ENCODE data around the gene CYYR1.

DNA sequence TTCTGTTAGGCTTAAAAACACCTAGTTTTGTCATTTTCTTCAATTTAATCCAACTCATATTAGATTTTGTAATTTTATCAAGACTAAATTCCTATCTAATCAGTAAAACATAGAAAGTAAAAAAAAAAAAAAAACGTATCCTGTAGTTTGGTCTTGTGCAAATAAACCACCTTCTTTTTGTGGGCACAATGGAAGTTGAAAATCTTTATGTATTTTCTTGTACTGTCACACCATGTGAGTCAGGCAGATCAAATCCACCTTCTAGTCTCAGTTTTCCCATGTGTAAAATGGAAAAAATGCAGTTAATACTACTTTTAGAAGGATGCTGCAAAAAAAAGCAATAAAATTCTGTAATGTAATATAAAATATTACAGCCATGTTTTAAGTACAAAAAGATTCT lies 129.8 kb downstream of the CYYR1 start:
- TF ChIP-seq, protein P1, sequence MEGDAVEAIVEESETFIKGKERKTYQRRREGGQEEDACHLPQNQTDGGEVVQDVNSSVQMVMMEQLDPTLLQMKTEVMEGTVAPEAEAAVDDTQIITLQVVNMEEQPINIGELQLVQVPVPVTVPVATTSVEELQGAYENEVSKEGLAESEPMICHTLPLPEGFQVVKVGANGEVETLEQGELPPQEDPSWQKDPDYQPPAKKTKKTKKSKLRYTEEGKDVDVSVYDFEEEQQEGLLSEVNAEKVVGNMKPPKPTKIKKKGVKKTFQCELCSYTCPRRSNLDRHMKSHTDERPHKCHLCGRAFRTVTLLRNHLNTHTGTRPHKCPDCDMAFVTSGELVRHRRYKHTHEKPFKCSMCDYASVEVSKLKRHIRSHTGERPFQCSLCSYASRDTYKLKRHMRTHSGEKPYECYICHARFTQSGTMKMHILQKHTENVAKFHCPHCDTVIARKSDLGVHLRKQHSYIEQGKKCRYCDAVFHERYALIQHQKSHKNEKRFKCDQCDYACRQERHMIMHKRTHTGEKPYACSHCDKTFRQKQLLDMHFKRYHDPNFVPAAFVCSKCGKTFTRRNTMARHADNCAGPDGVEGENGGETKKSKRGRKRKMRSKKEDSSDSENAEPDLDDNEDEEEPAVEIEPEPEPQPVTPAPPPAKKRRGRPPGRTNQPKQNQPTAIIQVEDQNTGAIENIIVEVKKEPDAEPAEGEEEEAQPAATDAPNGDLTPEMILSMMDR (IDR thresholded peaks at IDR 0.05), result no peak
- no peak for TF ChIP-seq POLR2AphosphoS5 (IDR thresholded peaks at IDR 0.05)
- no peak for TF ChIP-seq POLR2A (IDR thresholded peaks at IDR 0.05)
- no peak for TF ChIP-seq EP300 (IDR thresholded peaks at IDR 0.05)
